H1 (cell line): Measurements from ENCODE around the gene TLR8. TPM values are rescaled to one million over a fixed set of nuclear protein-coding genes. Genes with fewer than 3 reads are reported as not detected.

Source experiments
- CTCF ChIA-PET: fragments of 300-600 bp; sonication (Branson Sonifier 250); formaldehyde crosslinking; loops from one replicate; lab custom pipeline; 2021; ENCODE audit not compliant: partially characterized antibody; lab: Charles Lee
- POLR2A ChIA-PET: fragments of 300-600 bp; sonication (Branson Sonifier 250); formaldehyde crosslinking; loops from one replicate; lab custom pipeline; 2021; ENCODE audit warnings: inconsistent platforms; ENCODE audit not compliant: partially characterized antibody; lab: Charles Lee
- DNase-seq, 2 experiments: peaks; one replicate each; pipeline versions ENCODE4 v3.0.0 to v3.0.0-alpha.2; 2010 to 2022; ENCODE audit warnings: low spot score in 2 of 2, low read depth in 1 of 2, mixed read lengths in 1 of 2
- FAIRE-seq: peaks from 2 replicates; lab custom pipeline; 2011; peaks lifted over from hg19 to GRCh38; lab: Jason Lieb, UNC
- H2AFZ ChIP-seq: 2 replicates; pipeline ENCODE4 v1.8.1; 2012; ENCODE audit warnings: low read length, inconsistent platforms
- H2AK5ac ChIP-seq: 2 replicates; pipeline ENCODE4 v1.6.1; 2013; ENCODE audit warnings: low read depth, low read length
- H2BK120ac ChIP-seq: replicated peaks from 2 replicates; pipeline ENCODE3; 2013; ENCODE audit warnings: low read depth, low read length, inconsistent platforms
- H2BK12ac ChIP-seq: 2 replicates; pipeline ENCODE4 v1.6.1; 2013; ENCODE audit warnings: low read depth, low read length
- H2BK15ac ChIP-seq: 2 replicates; pipeline ENCODE4 v1.6.1; 2013; ENCODE audit warnings: low read length
- H2BK20ac ChIP-seq: 2 replicates; pipeline ENCODE4 v1.6.1; 2013; ENCODE audit warnings: low read length
- H2BK5ac ChIP-seq: 2 replicates; pipeline ENCODE4 v1.6.1; 2013; ENCODE audit warnings: low read depth, low read length
- H3K14ac ChIP-seq: 2 replicates; pipeline ENCODE4 v1.6.1; 2013; ENCODE audit warnings: inconsistent platforms; ENCODE audit not compliant: insufficient read length
- H3K18ac ChIP-seq: 2 replicates; pipeline ENCODE4 v1.6.1; 2013; ENCODE audit warnings: low read length; ENCODE audit errors: extremely low read depth
- H3K23ac ChIP-seq: 2 replicates; pipeline ENCODE4 v1.6.1; 2013; ENCODE audit warnings: inconsistent platforms; ENCODE audit not compliant: insufficient read length
- H3K23me2 ChIP-seq: 2 replicates; pipeline ENCODE4 v1.6.1; 2013; ENCODE audit warnings: low read depth, low read length
- H3K27ac ChIP-seq: 2 replicates; pipeline ENCODE4 v1.6.1; 2011; ENCODE audit warnings: low read depth, low read length, inconsistent platforms
- H3K27me3 ChIP-seq, 4 experiments: replicated peaks in 1 of 4; 1 replicate in 1 of 4; 2 replicates in 3 of 4; pipeline versions ENCODE4 v1.6.1 to v1.8.1; 2011 to 2013; ENCODE audit warnings: low read length in 3 of 4, mild to moderate bottlenecking in 3 of 4, inconsistent platforms in 2 of 4, mixed read lengths in 2 of 4, moderate library complexity in 1 of 4; ENCODE audit not compliant: control insufficient read depth in 3 of 4, insufficient read depth in 3 of 4; ENCODE audit errors: extremely low read depth in 1 of 4
- H3K36me3 ChIP-seq, 4 experiments: 2 replicates each; pipeline versions ENCODE4 v1.6.1 to v1.8.1; 2011 to 2013; ENCODE audit warnings: mild to moderate bottlenecking in 4 of 4, low read length in 3 of 4, moderate library complexity in 2 of 4, control low read depth in 1 of 4, inconsistent platforms in 1 of 4; ENCODE audit not compliant: insufficient read depth in 4 of 4, control insufficient read depth in 2 of 4
- H3K4ac ChIP-seq: replicated peaks from 2 replicates; pipeline ENCODE3; 2013; ENCODE audit warnings: low read length, low read depth, mixed read lengths, inconsistent platforms; ENCODE audit not compliant: insufficient read length
- H3K4me1 ChIP-seq, 4 experiments: replicated peaks in 1 of 4; 1 replicate in 1 of 4; 2 replicates in 3 of 4; pipeline versions ENCODE4 v1.6.1 to v1.8.1; 2011 to 2013; ENCODE audit warnings: low read length in 3 of 4, inconsistent platforms in 2 of 4, mixed read lengths in 1 of 4; ENCODE audit not compliant: insufficient read depth in 4 of 4, control insufficient read depth in 3 of 4
- H3K4me2 ChIP-seq, 2 experiments: 2 replicates each; pipeline versions ENCODE4 v1.6.1 to v1.8.1; 2011 to 2013; ENCODE audit warnings: low read depth in 2 of 2, low read length in 2 of 2, control low read depth in 1 of 2, inconsistent platforms in 1 of 2, mild to moderate bottlenecking in 1 of 2; ENCODE audit not compliant: insufficient read depth in 1 of 2
- H3K4me3 ChIP-seq, 4 experiments: fragments of 200-600, 300-600 bp in 1 of 4; sonication (generic), shearing (Covaris generic), sonication (Bioruptor Twin) in 1 of 4; 2 replicates each; pipeline versions ENCODE4 v1.5.1 to v1.8.1; 2011 to 2016; ENCODE audit warnings: low read length in 4 of 4, low read depth in 3 of 4, control low read depth in 2 of 4, inconsistent platforms in 2 of 4, mild to moderate bottlenecking in 2 of 4, mixed read lengths in 1 of 4, moderate library complexity in 1 of 4; ENCODE audit not compliant: insufficient read depth in 2 of 4; ENCODE audit errors: extremely low read depth in 1 of 4
- H3K56ac ChIP-seq: replicated peaks from 2 replicates; pipeline ENCODE3; 2013; ENCODE audit warnings: low read depth, mild to moderate bottlenecking, mixed read lengths, low read length, inconsistent platforms; ENCODE audit not compliant: insufficient read length
- H3K79me1 ChIP-seq: 2 replicates; pipeline ENCODE4 v1.6.1; 2013; ENCODE audit warnings: low read depth, low read length, control low read depth
- H3K79me2 ChIP-seq, 2 experiments: 2 replicates each; pipeline versions ENCODE4 v1.6.1 to v1.8.1; 2012 to 2013; ENCODE audit warnings: low read length in 2 of 2, mild to moderate bottlenecking in 2 of 2, inconsistent platforms in 1 of 2; ENCODE audit not compliant: insufficient read depth in 2 of 2, control insufficient read depth in 1 of 2
- H3K9ac ChIP-seq, 4 experiments: replicated peaks in 1 of 4; 1 replicate in 1 of 4; 2 replicates in 3 of 4; pipeline versions ENCODE4 v1.6.1 to v1.8.1; 2011 to 2013; ENCODE audit warnings: low read depth in 3 of 4, low read length in 3 of 4, control low read depth in 2 of 4, mild to moderate bottlenecking in 2 of 4, moderate library complexity in 2 of 4, inconsistent platforms in 1 of 4; ENCODE audit errors: extremely low read depth in 1 of 4
- H3K9me3 ChIP-seq, 2 experiments: 2 replicates each; pipeline versions ENCODE4 v1.6.1 to v1.8.1; 2012 to 2013; ENCODE audit warnings: mild to moderate bottlenecking in 2 of 2, moderate library complexity in 2 of 2, control low read depth in 1 of 2, inconsistent platforms in 1 of 2, low read depth in 1 of 2, low read length in 1 of 2, mixed read lengths in 1 of 2; ENCODE audit not compliant: insufficient read depth in 2 of 2
- H4K20me1 ChIP-seq, 2 experiments: replicated peaks in 1 of 2; 2 replicates each; pipeline versions ENCODE3 to v1.8.1; 2011 to 2013; ENCODE audit warnings: inconsistent platforms in 2 of 2, low read length in 2 of 2, mild to moderate bottlenecking in 1 of 2; ENCODE audit not compliant: insufficient read depth in 2 of 2, control insufficient read depth in 1 of 2
- H4K5ac ChIP-seq: 2 replicates; pipeline ENCODE4 v1.6.1; 2013; ENCODE audit warnings: low read length, low read depth, mixed read lengths, inconsistent platforms; ENCODE audit not compliant: insufficient read length
- H4K8ac ChIP-seq: 2 replicates; pipeline ENCODE4 v1.8.0; 2013; ENCODE audit warnings: mild to moderate bottlenecking, moderate library complexity, low read length, inconsistent platforms; ENCODE audit not compliant: insufficient read depth; ENCODE audit errors: extremely low read depth
- H4K91ac ChIP-seq: replicated peaks from 2 replicates; pipeline ENCODE3; 2013; ENCODE audit warnings: low read length, mixed read lengths, inconsistent platforms; ENCODE audit not compliant: insufficient read length
- CEBPB ChIP-seq: IDR thresholded peaks from 2 replicates; pipeline ENCODE4 v1.6.1; 2012; ENCODE audit warnings: low read depth, low read length
- WGBS, 2 experiments: shearing (Covaris generic) in 1 of 2; methylation state at CpG; one replicate each; pipeline versions ENCODE4 v1.1.6 to v1.1.7; 2013 to 2015; ENCODE audit warnings: low lambda C conversion rate in 2 of 2, mixed read lengths in 2 of 2, inconsistent platforms in 1 of 2, low coverage in 1 of 2, missing lambda C conversion rate in 1 of 2; ENCODE audit not compliant: insufficient replicate concordance in 2 of 2, insufficient coverage in 1 of 2, insufficient read length in 1 of 2; ENCODE audit errors: extremely low coverage in 1 of 2, missing lambda C conversion rate in 1 of 2; 5-methylcytosine and 5-hydroxymethylcytosine counted together
- polyA plus RNA-seq, 7 experiments: library from polyadenylated mRNA; depleted of rRNA in 3 of 7; stranded (reverse) in 5 of 7; unstranded in 2 of 7; fragments of >200 nt in 5 of 7; fragments of 200-250 nt in 2 of 7; gene quantifications; 1 replicate in 5 of 7; 2 replicates in 1 of 7; 4 replicates in 1 of 7; pipeline versions ENCODE4 v1.2.1 to v1.2.3, GENCODE V29; 2011 to 2013; ENCODE audit warnings: missing spikeins in 2 of 7, mixed read lengths in 2 of 7
- total RNA-seq: library from RNA; stranded (reverse); fragmentation: NEBNext Ultra II Directional; extraction: Animal tissue kit (Norgen Biotek cat#: 25700); gene quantifications from 2 replicates; pipeline ENCODE4 v1.2.1, GENCODE V29; 2021

TLR8 gene
- total and polyA plus RNA-seq, 2 of the 8 experiments (the other 6 are each of a cell fraction or from before 2014, with no cell fraction given): not detected

GRCh38 chrX:12910423-12911121 is 4.2 kb downstream of the TLR8 start:
- Histone ChIP-seq H2BK15ac (no peak overlapping the region), H2AK5ac (no peak overlapping the region), H4K91ac (no peak overlapping the region), H3K18ac (no peak overlapping the region)
- 75% methylated on average over 9 of the region's 10 CpGs; no CpG with 5 or more reads in 1 of the 2 experiments for WGBS, 2 experiments
- no peak for FAIRE-seq
- TF ChIP-seq CEBPB: no peak
- TF ChIP-seq, all 59 proteins: peak for 0
- no peak overlapping the region for H3K9ac ChIP-seq
- H2BK5ac ChIP-seq: no peak overlapping the region
- H3K79me2 ChIP-seq: no peaks in the 10 kb centered on the region
- no peaks in the 10 kb centered on the region for H3K36me3 ChIP-seq
- H3K9me3 ChIP-seq: no peaks in the 10 kb centered on the region
- H3K23me2 ChIP-seq: no peaks in the 10 kb centered on the region
- H2AFZ ChIP-seq: no peak overlapping the region; the same call in 1 of the 2 replicates
- H4K5ac ChIP-seq: no peak overlapping the region
- no peak overlapping the region for H3K4me3 ChIP-seq
- H4K8ac ChIP-seq: no peak overlapping the region
- no peak for DNase-seq
- H2BK120ac ChIP-seq: no peak overlapping the region
- ChIA-PET POLR2A (no interaction called here), CTCF (interaction anchor here (2.3 kb wide), 1 partner anchor 10 kb away, joined by 6 read pairs; no protein-coding TSS in a partner anchor)
- no peak overlapping the region for H3K27ac ChIP-seq
- no peak overlapping the region for H3K4me2 ChIP-seq
- H3K23ac ChIP-seq: no peak overlapping the region
- H3K14ac ChIP-seq: no peak overlapping the region
- no peaks in the 10 kb centered on the region for H3K27me3 ChIP-seq
- no peaks in the 10 kb centered on the region for H3K4me1 ChIP-seq
- no peaks in the 10 kb centered on the region for H3K79me1 ChIP-seq
- H2BK12ac ChIP-seq: no peak overlapping the region
- H3K4ac ChIP-seq: no peak overlapping the region
- H2BK20ac ChIP-seq: no peak overlapping the region
- H4K20me1 ChIP-seq: no peaks in the 10 kb centered on the region
- no peak overlapping the region for H3K56ac ChIP-seq
